Hematopoietic multipotent progenitor cell treated with erythropoietin and hydrocortisone succinate and interleukin-3 and kit ligand, for 8 days (in vitro differentiated cells): Measurements from ENCODE around the gene PTPRCAP.

Experiments used
- DNase-seq: peaks from one replicate; pipeline ENCODE4 v3.0.0-alpha.2; 2015

Gene PTPRCAP

GRCh38 chr11:67464411-67465188 is 27.1 kb upstream of the PTPRCAP start:
- peak; percentile 86 for DNase-seq

GRCh38 chr11:67463680-67464410 is 26.4 kb upstream of the PTPRCAP start:
- peak; percentile 25 for DNase-seq

GRCh38 chr11:67463186-67463585 is 25.7 kb upstream of the PTPRCAP start:
- DNase-seq = no peak

- DNase-seq = no peak
These were observed 20.8 kb upstream of the PTPRCAP start for GRCh38 chr11:67458266-67458665.

- DNase-seq = no peak
These were observed 20.0 kb upstream of the PTPRCAP start for GRCh38 chr11:67457453-67457852.

GRCh38 chr11:67456068-67456705 is 18.7 kb upstream of the PTPRCAP start:
- no peak for DNase-seq

- no peak for DNase-seq
These were observed 17.6 kb upstream of the PTPRCAP start, which contains the start of gene CABP4 for GRCh38 chr11:67455054-67455453. Gene CABP4 (plus strand): TSS chr11:67455354. CDS start chr11:67455424, 70 bp downstream.

- DNase-seq = no peak
These were observed 16.6 kb upstream of the PTPRCAP start for GRCh38 chr11:67453816-67454732.

GRCh38 chr11:67452141-67452952 is 14.9 kb upstream of the PTPRCAP start, which contains the start of gene GPR152:
Gene GPR152 (minus strand): TSS chr11:67452729. CDS start chr11:67452724, 5 bp downstream.
- DNase-seq = no peak

GRCh38 chr11:67451658-67451976 is 14.1 kb upstream of the PTPRCAP start:
- DNase-seq = no peak

GRCh38 chr11:67450796-67451657 is 13.5 kb upstream of the PTPRCAP start:
- DNase-seq = no peak

GRCh38 chr11:67449116-67449844 is 11.8 kb upstream of the PTPRCAP start:
- no peak for DNase-seq

GRCh38 chr11:67448220-67448609 is 10.7 kb upstream of the PTPRCAP start:
- DNase-seq = no peak

- no peak for DNase-seq
These were observed 8.0 kb upstream of the PTPRCAP start for GRCh38 chr11:67445515-67445914.

GRCh38 chr11:67442504-67443404 is 5.3 kb upstream of the PTPRCAP start:
- DNase-seq = no peak

- no peak for DNase-seq
These were observed 4.4 kb upstream of the PTPRCAP start for GRCh38 chr11:67441731-67442351.

- no peak for DNase-seq
These were observed 3.6 kb upstream of the PTPRCAP start for GRCh38 chr11:67441098-67441563.
